ENCODE data around the gene CHAT. TPM values are rescaled to one million over a fixed set of nuclear protein-coding genes. Genes with fewer than 3 reads are reported as not detected.

CHAT gene
- total RNA-seq, 3 donors from 2014 or later (not counting 1 experiment from before 2014, with no cell fraction given), result not detected

DNA sequence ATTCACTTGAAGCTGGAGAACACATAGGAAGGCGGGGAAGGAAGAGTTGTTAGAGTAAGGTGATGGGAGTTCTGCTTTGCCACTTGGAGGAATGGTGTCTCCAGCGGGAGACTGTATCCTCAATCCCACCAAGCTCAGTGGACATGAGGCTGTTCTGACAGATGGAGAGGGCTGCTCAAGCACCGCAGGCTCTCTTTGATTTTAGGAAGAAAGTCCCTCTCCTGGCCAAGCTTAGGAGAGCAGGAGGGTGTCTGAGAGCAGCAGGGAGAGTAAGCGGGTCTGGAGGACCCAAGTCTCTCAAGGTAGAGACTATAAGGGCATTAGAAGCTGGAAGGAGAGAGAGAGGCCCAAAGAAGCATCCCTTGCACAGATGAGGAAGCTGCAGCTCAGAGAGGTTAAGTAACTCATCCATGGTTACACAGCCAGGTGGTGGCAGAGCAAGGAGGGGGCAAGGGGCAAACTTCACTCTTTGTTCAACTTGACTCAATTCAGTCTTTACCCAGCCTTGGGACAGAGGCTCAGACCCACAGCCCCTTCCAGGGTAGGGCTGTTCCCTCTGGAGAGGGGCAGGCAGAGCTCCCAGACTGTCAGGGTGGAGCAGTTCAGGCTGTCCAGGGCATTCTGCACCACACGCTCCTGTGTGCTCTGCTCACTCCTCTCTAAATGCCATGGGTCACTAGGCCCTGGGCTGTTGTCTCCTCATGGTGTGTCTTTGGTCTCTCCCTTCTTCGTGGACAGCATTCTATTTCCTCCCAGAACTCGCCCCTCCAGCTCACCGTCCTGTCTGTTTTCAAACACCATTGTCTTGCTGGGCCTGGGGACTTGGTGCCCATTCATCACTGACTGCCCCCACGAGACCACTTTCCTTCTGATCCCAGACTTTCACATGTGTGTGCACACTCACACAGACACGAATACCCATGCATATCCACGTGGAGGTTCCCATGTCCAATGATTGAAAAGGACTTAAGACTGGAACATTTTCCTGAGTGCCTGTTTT lies 8.9 kb downstream of the CHAT start:
- no peaks in the 10 kb centered on the region for H3K4me1 Mint-ChIP-seq
- no peak overlapping the region for H3K4me3 Mint-ChIP-seq
- H3K9me3 Mint-ChIP-seq, result no peaks in the 10 kb centered on the region
- H3K36me3 Mint-ChIP-seq, result no peaks in the 10 kb centered on the region
- 74% methylated on average over 10 of the region's 11 CpGs for WGBS (ENCODE audit: insufficient coverage)
- no peak overlapping the region for H3K4me3 ChIP-seq (ENCODE audit: low read length)
- DNase-seq (no peak), ATAC-seq (no peak)
- H3K36me3 ChIP-seq (ENCODE audit: control insufficient read depth, insufficient read depth, low read length), result no peaks in the 10 kb centered on the region
- H3K27me3 Mint-ChIP-seq (ENCODE audit: low read depth in 2 of 2), result peaks cover 16 to 17% of the 10 kb centered on the region in 2 donors
- H3K4me1 ChIP-seq (ENCODE audit: control insufficient read depth, insufficient read depth, low read length), result no peaks in the 10 kb centered on the region
- H3K9me3 ChIP-seq (ENCODE audit: control insufficient read depth, insufficient read depth, low read length), result no peaks in the 10 kb centered on the region
- H3K27me3 ChIP-seq (ENCODE audit: control insufficient read depth, insufficient read depth, low read length), result no peaks in the 10 kb centered on the region
- TF ChIP-seq, protein P1, sequence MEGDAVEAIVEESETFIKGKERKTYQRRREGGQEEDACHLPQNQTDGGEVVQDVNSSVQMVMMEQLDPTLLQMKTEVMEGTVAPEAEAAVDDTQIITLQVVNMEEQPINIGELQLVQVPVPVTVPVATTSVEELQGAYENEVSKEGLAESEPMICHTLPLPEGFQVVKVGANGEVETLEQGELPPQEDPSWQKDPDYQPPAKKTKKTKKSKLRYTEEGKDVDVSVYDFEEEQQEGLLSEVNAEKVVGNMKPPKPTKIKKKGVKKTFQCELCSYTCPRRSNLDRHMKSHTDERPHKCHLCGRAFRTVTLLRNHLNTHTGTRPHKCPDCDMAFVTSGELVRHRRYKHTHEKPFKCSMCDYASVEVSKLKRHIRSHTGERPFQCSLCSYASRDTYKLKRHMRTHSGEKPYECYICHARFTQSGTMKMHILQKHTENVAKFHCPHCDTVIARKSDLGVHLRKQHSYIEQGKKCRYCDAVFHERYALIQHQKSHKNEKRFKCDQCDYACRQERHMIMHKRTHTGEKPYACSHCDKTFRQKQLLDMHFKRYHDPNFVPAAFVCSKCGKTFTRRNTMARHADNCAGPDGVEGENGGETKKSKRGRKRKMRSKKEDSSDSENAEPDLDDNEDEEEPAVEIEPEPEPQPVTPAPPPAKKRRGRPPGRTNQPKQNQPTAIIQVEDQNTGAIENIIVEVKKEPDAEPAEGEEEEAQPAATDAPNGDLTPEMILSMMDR (IDR thresholded peaks at IDR 0.05), result no peak
- H3K27ac ChIP-seq (ENCODE audit: low read length), result no peak overlapping the region
- no peak overlapping the region for H3K27ac Mint-ChIP-seq
- intact Hi-C loops (cut with micrococcal nuclease), result no loop called here

DNA sequence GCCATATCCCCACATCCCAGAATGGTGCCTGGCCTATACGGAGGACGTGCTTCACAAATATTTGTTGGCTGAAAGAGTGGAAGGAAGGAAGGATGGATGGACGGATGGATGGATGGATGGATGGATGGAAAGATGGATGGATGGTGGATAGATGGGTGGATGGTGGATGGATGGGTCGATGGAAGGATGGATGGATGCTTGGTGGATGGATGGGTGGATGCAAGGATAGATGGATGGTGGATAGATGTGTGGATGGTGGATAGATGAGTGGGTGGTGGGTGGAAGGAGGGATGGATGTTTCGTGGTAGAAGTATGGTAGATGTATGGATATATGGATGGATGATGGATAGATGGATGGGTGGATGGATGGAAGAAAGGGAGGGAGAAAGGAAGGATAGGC lies 10.8 kb downstream of the CHAT start:
- H3K4me3 ChIP-seq (ENCODE audit: low read length), result no peak overlapping the region
- ATAC-seq (no peak), DNase-seq (no peak)
- no peaks in the 10 kb centered on the region for H3K9me3 ChIP-seq (ENCODE audit: control insufficient read depth, insufficient read depth, low read length)
- Mint-ChIP-seq H3K27me3 (ENCODE audit: low read depth in 2 of 2) (peaks cover 0 to 10% of the 10 kb centered on the region in 2 donors), H3K36me3 (no peaks in the 10 kb centered on the region), H3K27ac (no peak overlapping the region), H3K4me1 (no peaks in the 10 kb centered on the region), H3K9me3 (no peaks in the 10 kb centered on the region), H3K4me3 (no peak overlapping the region)
- TF ChIP-seq, protein P1 (IDR thresholded peaks at IDR 0.05), result no peak
- no peak overlapping the region for H3K27ac ChIP-seq (ENCODE audit: low read length)
- no peaks in the 10 kb centered on the region for H3K36me3 ChIP-seq (ENCODE audit: control insufficient read depth, insufficient read depth, low read length)
- WGBS (ENCODE audit: insufficient coverage), result 80% methylated on average over 5 of the region's 5 CpGs
- no peaks in the 10 kb centered on the region for H3K27me3 ChIP-seq (ENCODE audit: control insufficient read depth, insufficient read depth, low read length)
- intact Hi-C loops (cut with micrococcal nuclease), result no loop called here
- no peaks in the 10 kb centered on the region for H3K4me1 ChIP-seq (ENCODE audit: control insufficient read depth, insufficient read depth, low read length)

DNA sequence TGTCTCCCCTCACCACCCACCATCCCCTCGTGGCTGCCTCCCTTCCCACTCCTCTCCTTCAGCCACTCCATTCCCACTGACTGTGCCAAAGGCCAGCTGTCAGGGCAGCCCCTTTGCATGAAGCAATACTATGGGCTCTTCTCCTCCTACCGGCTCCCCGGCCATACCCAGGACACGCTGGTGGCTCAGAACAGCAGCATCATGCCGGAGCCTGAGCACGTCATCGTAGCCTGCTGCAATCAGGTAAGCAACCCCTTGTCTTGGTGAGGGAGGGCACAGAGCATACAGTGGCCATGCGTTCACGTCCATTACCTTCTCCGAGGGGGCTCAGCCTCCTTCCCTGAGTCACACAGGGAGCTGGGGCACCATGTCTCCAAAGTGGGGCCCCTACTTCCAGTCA lies 11.6 kb downstream of the CHAT start:
- TF ChIP-seq, protein P1 (IDR thresholded peaks at IDR 0.05), result no peak
- H3K9me3 ChIP-seq (ENCODE audit: control insufficient read depth, insufficient read depth, low read length), result no peaks in the 10 kb centered on the region
- no peaks in the 10 kb centered on the region for H3K9me3 Mint-ChIP-seq
- intact Hi-C loops (cut with micrococcal nuclease), result no loop called here
- no peak overlapping the region for H3K27ac ChIP-seq (ENCODE audit: low read length)
- H3K27me3 ChIP-seq (ENCODE audit: control insufficient read depth, insufficient read depth, low read length), result no peaks in the 10 kb centered on the region
- ATAC-seq, result no peak
- H3K36me3 Mint-ChIP-seq, result no peaks in the 10 kb centered on the region
- no peaks in the 10 kb centered on the region for H3K36me3 ChIP-seq (ENCODE audit: control insufficient read depth, insufficient read depth, low read length)
- no peak overlapping the region for H3K27ac Mint-ChIP-seq
- H3K4me3 ChIP-seq (ENCODE audit: low read length), result no peak overlapping the region
- H3K4me1 ChIP-seq (ENCODE audit: control insufficient read depth, insufficient read depth, low read length), result no peaks in the 10 kb centered on the region
- H3K4me3 Mint-ChIP-seq, result no peak overlapping the region
- DNase-seq, result no peak
- WGBS (ENCODE audit: insufficient coverage), result 85% methylated on average over 10 of the region's 10 CpGs
- peaks cover 0 to 6% of the 10 kb centered on the region in 2 donors for H3K27me3 Mint-ChIP-seq (ENCODE audit: low read depth in 2 of 2)
- no peaks in the 10 kb centered on the region for H3K4me1 Mint-ChIP-seq
